NCI-H1092 (cell line): Measurements from ENCODE around the gene TMEM182.

Source experiments
- DNase-seq: peaks from one replicate; lab custom pipeline; 2025; lab: John Stamatoyannopoulos, UW

The TMEM182 gene

GRCh38 chr2:102761763-102762162, at the start of gene TMEM182:
Gene TMEM182, plus strand, starts transcription at chr2:102762031. Its CDS starts 187 bp downstream, at chr2:102762218.
- no peak for DNase-seq

GRCh38 chr2:102717308-102718018, 44.4 kb upstream of the TMEM182 start:
- DNase-seq: no peak

- DNase-seq: no peak
Observed at GRCh38 chr2:102718387-102719316, 43.2 kb upstream of the TMEM182 start.

- no peak for DNase-seq
Observed at GRCh38 chr2:102724016-102724490, 37.8 kb upstream of the TMEM182 start.

- DNase-seq: no peak
Observed at GRCh38 chr2:102724553-102724952, 37.3 kb upstream of the TMEM182 start.

GRCh38 chr2:102726128-102727087, 35.4 kb upstream of the TMEM182 start:
- DNase-seq: no peak

- DNase-seq: no peak
Observed at GRCh38 chr2:102735416-102736109, 26.3 kb upstream of the TMEM182 start.

- DNase-seq: no peak
Observed at GRCh38 chr2:102736110-102736409, 25.8 kb upstream of the TMEM182 start.

- DNase-seq: peak; percentile 46
Observed at GRCh38 chr2:102736410-102737409, 25.1 kb upstream of the TMEM182 start.

- DNase-seq: no peak
Observed at GRCh38 chr2:102737431-102737830, 24.4 kb upstream of the TMEM182 start.

GRCh38 chr2:102743259-102743658, 18.6 kb upstream of the TMEM182 start:
- DNase-seq: no peak

- DNase-seq: no peak
Observed at GRCh38 chr2:102748107-102748506, 13.7 kb upstream of the TMEM182 start.

GRCh38 chr2:102749938-102750337, 11.9 kb upstream of the TMEM182 start:
- no peak for DNase-seq

- peak; percentile 15 for DNase-seq
Observed at GRCh38 chr2:102753563-102754159, 8.2 kb upstream of the TMEM182 start.

GRCh38 chr2:102754456-102755145, 7.2 kb upstream of the TMEM182 start:
- no peak for DNase-seq

- no peak for DNase-seq
Observed at GRCh38 chr2:102755284-102755683, 6.5 kb upstream of the TMEM182 start.

- DNase-seq: no peak
Observed at GRCh38 chr2:102758439-102758838, 3.4 kb upstream of the TMEM182 start.

GRCh38 chr2:102764083-102764482, 2.3 kb downstream of the TMEM182 start:
- no peak for DNase-seq

- no peak for DNase-seq
Observed at GRCh38 chr2:102765061-102765460, 3.2 kb downstream of the TMEM182 start.
